ENCODE measurements around the gene GDAP2.

The GDAP2 gene

DNA sequence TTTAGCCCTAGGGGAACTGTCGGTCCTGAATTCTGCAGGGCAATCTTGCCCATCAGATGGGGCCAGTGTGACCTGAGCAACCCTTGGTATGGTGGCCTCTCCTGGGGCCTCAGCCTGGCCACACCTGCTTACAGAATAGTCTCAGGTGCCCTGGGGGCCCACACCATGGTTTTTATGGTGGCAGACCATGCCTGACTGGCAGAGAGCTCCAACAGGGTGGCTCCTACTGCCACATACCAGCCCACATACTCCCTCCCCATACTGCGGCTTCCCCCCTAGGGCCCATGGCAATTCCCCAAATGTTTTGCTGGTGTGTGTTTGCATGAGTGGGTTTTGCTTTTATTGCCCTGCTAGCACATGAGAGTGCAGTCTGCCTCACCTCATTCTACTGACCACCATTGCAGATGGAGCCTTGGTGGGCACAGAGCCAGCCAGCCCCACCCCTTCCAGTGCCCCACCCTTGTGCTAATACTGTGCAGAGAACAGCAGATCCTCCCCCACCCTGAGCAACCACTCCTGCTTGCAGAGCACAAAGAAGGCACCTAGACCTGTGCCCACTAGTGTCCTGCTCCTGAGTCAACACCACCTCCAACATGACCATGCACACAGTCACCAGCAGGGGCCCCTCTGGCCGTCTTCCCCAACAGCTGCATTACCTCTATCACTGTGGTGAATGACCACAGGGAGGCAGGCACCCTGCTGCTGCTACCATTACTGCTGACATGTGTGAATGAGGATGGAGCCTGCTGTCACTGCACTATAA lies 86.8 kb downstream of the GDAP2 start:
- H3K4me3 ChIP-seq (ENCODE audit: low read depth, low read length): no peak overlapping the region
- in situ Hi-C loops (cut with HindIII; ENCODE audit: low sequenced_read_pairs): no loop called here
- TF ChIP-seq, protein P1, sequence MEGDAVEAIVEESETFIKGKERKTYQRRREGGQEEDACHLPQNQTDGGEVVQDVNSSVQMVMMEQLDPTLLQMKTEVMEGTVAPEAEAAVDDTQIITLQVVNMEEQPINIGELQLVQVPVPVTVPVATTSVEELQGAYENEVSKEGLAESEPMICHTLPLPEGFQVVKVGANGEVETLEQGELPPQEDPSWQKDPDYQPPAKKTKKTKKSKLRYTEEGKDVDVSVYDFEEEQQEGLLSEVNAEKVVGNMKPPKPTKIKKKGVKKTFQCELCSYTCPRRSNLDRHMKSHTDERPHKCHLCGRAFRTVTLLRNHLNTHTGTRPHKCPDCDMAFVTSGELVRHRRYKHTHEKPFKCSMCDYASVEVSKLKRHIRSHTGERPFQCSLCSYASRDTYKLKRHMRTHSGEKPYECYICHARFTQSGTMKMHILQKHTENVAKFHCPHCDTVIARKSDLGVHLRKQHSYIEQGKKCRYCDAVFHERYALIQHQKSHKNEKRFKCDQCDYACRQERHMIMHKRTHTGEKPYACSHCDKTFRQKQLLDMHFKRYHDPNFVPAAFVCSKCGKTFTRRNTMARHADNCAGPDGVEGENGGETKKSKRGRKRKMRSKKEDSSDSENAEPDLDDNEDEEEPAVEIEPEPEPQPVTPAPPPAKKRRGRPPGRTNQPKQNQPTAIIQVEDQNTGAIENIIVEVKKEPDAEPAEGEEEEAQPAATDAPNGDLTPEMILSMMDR (IDR thresholded peaks at IDR 0.05; ENCODE audit: low read depth, low read length, missing control alignments): no peak
- no peak for DNase-seq (ENCODE audit: low read depth)

DNA sequence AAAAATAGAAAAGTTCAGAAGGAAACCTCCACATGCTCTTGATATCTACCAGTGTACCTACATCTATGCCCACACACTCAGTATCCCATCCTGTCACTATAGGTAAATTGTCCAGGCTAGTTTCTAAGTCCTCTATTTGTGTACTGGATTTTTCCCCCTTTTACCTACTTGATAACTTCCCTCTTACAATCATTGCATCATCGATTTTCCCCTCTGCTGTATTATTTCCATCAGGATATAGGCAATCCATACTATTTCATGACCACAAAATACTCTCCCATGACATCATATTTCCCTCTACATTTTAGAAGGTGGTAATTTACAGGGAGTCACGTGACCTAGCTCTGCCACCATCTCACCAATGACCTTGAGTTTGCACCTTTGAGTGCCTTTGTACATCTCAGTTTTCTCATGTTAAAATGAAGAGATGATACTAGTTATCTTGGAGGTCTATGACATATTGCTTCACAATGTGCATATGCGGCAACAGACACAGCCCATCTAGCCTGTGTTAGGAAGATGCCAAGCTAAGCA lies 88.2 kb downstream of the GDAP2 start:
- H3K4me3 ChIP-seq (ENCODE audit: low read depth, low read length): no peak overlapping the region
- TF ChIP-seq, protein P1 (IDR thresholded peaks at IDR 0.05; ENCODE audit: low read depth, low read length, missing control alignments): no peak
- in situ Hi-C loops (cut with HindIII; ENCODE audit: low sequenced_read_pairs): no loop called here
- DNase-seq (ENCODE audit: low read depth): no peak

DNA sequence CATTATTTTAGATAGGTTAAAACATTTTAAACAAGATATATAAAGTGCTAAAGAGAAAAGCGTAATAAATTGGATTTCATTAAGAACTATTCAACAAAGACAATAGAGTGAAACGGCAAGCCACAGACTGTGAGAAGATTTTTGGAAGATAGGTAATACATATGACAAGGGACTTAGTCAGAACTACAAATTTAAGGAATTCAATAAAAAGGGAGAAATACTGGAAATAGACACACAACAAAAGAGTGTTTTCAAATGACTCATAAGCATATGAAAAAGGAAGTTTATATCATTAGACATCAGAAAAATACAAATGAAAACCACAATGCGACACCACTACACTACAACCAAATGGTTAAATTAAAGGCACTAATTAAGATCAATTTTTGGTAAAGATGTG lies 90.5 kb downstream of the GDAP2 start:
- in situ Hi-C loops (cut with HindIII; ENCODE audit: low sequenced_read_pairs): no loop called here
- TF ChIP-seq, protein P1 (IDR thresholded peaks at IDR 0.05; ENCODE audit: low read depth, low read length, missing control alignments): no peak
- no peak overlapping the region for H3K4me3 ChIP-seq (ENCODE audit: low read depth, low read length)
- DNase-seq (ENCODE audit: low read depth): no peak

DNA sequence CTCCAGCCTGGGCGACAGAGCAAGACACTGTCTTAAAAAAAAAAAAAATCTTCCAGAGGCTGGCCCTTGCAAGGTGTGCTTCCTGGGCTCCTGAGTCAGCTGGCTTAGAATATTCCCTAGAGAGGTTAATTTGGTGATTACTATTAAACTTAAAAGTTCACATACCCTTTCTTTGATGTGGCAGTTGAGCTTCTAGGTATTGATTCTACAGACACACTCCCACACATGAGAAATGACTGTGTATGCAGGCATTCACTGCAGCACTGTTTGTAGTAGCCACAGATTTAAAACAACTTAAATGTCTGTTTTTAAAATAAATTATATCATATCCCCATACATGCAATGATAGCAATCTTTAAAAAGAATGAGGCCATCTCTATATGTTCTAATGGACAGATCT lies 93.4 kb downstream of the GDAP2 start:
- in situ Hi-C loops (cut with HindIII; ENCODE audit: low sequenced_read_pairs): no loop called here
- TF ChIP-seq, protein P1 (IDR thresholded peaks at IDR 0.05; ENCODE audit: low read depth, low read length, missing control alignments): no peak
- no peak overlapping the region for H3K4me3 ChIP-seq (ENCODE audit: low read depth, low read length)
- no peak for DNase-seq (ENCODE audit: low read depth)

DNA sequence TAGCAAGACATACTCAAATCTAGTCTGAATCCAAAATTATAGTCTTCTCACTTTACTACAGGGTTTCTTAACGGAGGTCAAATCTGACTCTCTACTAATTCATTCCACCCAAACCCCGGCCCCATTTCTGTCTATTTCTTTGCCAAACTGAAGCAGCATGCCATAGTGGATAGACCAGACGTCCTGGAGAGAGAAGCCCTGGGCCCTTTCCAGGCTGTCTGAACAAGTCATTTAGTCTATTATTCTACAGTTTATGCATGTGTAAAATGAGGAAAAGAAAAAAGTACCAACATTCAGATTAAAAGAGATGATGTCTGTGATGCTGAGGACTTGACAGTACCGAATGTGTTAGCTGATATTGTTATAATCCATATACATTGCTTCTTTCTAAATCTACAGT lies 95.0 kb downstream of the GDAP2 start:
- in situ Hi-C loops (cut with HindIII; ENCODE audit: low sequenced_read_pairs): no loop called here
- H3K4me3 ChIP-seq (ENCODE audit: low read depth, low read length): no peak overlapping the region
- DNase-seq (ENCODE audit: low read depth): no peak
- TF ChIP-seq, protein P1 (IDR thresholded peaks at IDR 0.05; ENCODE audit: low read depth, low read length, missing control alignments): no peak

DNA sequence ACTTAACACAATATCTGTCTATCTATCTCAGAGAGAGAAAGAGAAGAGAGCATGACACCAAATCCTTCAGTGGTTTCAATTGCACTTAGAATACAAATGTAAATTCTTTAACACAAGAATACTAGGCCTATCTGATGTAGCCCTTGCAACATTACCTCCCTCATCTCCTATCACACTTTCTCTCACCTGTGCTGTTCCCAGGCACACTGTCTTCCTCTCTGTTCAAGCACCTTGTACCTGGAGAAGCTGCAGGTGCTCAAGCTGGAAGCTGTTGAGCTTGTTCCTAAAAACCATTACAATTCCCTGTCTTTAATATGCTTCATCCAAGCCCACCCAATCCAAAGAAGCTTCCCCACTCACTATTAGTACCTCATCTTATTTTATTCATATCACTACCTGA lies 97.0 kb downstream of the GDAP2 start:
- TF ChIP-seq, protein P1 (IDR thresholded peaks at IDR 0.05; ENCODE audit: low read depth, low read length, missing control alignments): no peak
- in situ Hi-C loops (cut with HindIII; ENCODE audit: low sequenced_read_pairs): no loop called here
- H3K4me3 ChIP-seq (ENCODE audit: low read depth, low read length): no peak overlapping the region
- DNase-seq (ENCODE audit: low read depth): no peak

All from astrocyte of the cerebellum (primary cell).